IPS-11a (cell line): ENCODE data around the gene KLK4.

Experiments
- H3K4me3 ChIP-seq: one replicate; pipeline ENCODE4 v1.5.1; 2013; ENCODE audit warnings: low read depth, low read length, control low read depth

Gene KLK4

GRCh38 chr19:50882188-50882587, 29.0 kb downstream of the KLK4 start:
- no peak overlapping the region for H3K4me3 ChIP-seq

DNA sequence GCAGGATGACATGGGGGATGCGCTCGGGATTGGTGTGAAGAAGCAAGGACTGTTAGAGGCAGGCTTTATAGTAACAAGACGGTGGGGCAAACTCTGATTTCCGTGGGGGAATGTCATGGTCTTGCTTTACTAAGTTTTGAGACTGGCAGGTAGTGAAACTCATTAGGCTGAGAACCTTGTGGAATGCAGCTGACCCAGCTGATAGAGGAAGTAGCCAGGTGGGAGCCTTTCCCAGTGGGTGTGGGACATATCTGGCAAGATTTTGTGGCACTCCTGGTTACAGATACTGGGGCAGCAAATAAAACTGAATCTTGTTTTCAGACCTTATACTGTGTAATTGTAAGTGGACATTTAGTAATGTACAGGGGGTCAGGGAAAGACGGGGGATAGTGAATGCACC, 31.0 kb downstream of the KLK4 start:
- no peak overlapping the region for H3K4me3 ChIP-seq

GRCh38 chr19:50878851-50879250, 32.3 kb downstream of the KLK4 start:
- no peak overlapping the region for H3K4me3 ChIP-seq

GRCh38 chr19:50877338-50877737, 33.9 kb downstream of the KLK4 start:
- no peak overlapping the region for H3K4me3 ChIP-seq

GRCh38 chr19:50876456-50876855, 34.7 kb downstream of the KLK4 start:
- H3K4me3 ChIP-seq: no peak overlapping the region

DNA sequence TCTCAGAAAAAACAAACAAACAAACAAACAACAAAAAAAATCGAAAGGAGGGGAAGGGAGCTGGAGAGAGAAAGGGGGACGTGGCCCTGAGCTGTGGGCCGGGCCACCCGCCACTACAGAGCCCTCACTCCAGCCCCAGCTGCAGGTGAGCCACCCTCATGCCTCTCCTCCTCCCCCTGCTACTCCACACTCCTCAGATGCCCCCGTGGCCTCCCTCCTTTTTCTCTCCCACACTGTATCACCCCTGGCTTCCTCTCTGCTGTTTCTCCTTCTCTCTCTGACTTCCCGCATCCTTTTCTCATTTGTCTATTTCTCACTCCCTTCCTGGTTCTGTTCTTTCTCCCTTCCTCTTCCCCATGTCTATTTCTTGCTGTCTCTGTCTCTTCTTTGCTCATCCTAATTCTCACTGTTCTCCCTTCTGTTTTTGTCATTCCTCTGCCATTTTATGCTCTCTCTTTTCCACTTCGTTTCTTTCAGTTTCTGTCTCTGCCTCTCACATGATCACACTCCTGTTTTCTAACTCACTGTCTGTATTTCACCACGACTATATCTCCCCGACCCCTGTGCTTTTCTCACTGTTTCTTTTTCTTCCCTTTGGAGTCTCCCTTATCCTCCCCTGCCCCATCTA, 35.3 kb downstream of the KLK4 start:
- H3K4me3 ChIP-seq: no peak overlapping the region

DNA sequence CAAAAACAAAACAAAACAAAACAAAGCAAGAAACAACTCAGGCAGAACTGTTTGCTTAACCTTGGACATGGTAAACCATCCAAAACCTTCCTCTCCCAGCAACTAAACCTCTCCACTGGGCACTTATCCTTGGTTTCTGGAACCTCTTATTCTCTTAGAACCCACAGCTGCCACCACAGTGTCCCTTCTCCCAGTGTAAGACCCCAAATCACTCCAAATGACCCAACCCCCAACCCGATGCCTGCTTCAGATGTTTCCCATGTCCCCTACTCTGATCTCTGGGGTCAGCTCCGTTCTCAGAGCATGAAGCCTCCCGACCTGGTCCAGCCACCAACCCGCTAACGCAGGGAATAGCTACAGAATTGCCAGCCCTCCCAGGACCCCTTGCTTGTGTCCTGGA, 37.0 kb downstream of the KLK4 start:
- no peak overlapping the region for H3K4me3 ChIP-seq

DNA sequence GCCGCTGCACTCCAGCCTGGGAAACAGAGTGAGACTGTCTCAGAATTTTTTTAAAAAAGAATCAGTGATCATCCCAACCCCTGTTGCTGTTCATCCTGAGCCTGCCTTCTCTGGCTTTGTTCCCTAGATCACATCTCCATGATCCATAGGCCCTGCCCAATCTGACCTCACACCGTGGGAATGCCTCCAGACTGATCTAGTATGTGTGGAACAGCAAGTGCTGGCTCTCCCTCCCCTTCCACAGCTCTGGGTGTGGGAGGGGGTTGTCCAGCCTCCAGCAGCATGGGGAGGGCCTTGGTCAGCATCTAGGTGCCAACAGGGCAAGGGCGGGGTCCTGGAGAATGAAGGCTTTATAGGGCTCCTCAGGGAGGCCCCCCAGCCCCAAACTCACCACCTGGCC, 38.1 kb downstream of the KLK4 start, which contains the start of gene KLK2:
Gene KLK2, plus strand, starts transcription at position 384 of the 400 bp plus-strand sequence. CDS start 35 bp downstream, outside the sequence.
- no peak within 1 kb of the TSS for H3K4me3 ChIP-seq

DNA sequence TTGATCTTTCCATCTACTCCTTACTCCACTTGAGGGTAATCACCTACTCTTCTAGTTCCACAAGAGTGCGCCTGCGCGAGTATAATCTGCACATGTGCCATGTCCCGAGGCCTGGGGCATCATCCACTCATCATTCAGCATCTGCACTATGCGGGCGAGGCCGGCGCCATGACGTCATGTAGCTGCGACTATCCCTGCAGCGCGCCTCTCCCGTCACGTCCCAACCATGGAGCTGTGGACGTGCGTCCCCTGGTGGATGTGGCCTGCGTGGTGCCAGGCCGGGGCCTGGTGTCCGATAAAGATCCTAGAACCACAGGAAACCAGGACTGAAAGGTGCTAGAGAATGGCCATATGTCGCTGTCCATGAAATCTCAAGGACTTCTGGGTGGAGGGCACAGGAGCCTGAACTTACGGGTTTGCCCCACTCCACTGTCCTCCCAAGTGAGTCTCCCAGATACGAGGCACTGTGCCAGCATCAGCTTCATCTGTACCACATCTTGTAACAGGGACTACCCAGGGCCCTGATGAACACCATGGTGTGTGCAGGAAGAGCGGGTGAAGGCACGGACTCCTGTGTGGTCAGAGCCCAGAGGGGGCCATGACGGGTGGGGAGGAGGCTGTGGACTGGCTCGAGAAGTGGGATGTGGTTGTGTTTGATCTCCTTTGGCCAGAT, 40.6 kb downstream of the KLK4 start:
- H3K4me3 ChIP-seq: no peak overlapping the region

GRCh38 chr19:50869479-50869878, 41.7 kb downstream of the KLK4 start:
- no peak overlapping the region for H3K4me3 ChIP-seq

- no peak overlapping the region for H3K4me3 ChIP-seq
These were observed 49.5 kb downstream of the KLK4 start for GRCh38 chr19:50861496-50862286.

DNA sequence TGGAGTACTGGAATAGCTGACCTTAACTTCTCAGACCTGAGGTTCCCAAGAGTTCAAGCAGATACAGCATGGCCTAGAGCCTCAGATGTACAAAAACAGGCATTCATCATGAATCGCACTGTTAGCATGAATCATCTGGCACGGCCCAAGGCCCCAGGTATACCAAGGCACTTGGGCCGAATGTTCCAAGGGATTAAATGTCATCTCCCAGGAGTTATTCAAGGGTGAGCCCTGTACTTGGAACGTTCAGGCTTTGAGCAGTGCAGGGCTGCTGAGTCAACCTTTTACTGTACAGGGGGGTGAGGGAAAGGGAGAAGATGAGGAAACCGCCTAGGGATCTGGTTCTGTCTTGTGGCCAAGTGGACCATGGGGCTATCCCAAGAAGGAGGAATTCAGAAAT, 50.2 kb downstream of the KLK4 start:
- H3K4me3 ChIP-seq: no peak overlapping the region

- no peak overlapping the region for H3K4me3 ChIP-seq
These were observed 51.3 kb downstream of the KLK4 start for GRCh38 chr19:50859849-50860248.

- no peak overlapping the region for H3K4me3 ChIP-seq
These were observed 52.3 kb downstream of the KLK4 start for GRCh38 chr19:50858886-50859285.

- no peak overlapping the region for H3K4me3 ChIP-seq
These were observed 53.8 kb downstream of the KLK4 start for GRCh38 chr19:50857366-50857765.
